Embryonic facial prominence (tissue), 1 donor: Measurements from ENCODE around the gene LRRC4.

Experiments used
- DNase-seq: peaks from one replicate; pipeline ENCODE4 v3.0.0-alpha.2; 2016; ENCODE audit errors: extremely low spot score

The LRRC4 gene

DNA sequence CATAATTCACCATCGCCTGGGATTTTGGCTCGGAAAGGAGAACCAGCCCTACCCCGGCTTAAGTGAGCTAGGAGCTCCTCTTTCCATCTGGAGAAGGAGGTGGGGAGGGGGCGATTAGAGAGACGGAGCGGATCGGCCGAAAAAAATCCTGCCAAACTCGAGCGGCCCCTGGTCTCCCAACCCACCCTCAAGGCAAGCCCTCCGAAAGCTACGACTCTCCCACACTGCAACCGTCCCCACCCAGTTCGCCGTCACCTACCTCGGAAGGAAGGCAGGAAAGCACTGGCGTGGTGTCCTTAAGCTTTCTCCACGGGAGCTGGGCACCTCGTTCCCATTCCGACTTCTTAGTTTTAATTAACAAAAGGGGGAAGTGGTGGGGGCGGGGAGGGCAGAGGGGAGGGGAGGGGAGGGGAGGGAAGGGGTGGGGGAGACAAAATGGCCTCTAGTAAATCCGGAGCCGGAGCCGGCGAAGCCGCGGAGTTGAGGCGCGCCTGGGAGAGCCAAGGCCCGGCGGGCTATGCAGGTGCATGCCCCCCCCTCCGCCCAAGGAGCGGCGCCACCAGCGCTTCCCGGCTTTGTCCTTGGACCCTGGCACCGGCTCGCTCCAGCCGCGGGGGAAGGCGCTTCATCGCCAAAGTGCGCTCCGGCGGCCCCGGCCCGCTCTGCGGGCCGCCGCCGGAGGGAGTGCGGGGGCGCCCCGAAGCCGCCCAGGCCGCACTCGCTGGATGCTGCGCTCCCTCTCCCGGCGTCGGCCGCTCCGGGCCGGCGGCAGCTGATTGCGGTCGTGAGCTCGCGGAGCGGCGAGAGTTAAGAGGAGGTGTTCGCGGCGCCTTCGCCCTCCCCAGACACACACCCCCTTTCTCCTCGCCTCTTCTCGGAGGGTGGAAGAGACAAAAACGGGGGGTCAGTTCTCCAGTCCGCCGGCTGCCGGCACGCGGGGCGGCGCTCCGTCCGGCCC is at the start of gene LRRC4:
Gene LRRC4 (minus strand): TSS at position 784 of the 958 bp plus-strand sequence. CDS start 797 bp downstream, outside the sequence.
- no peak for DNase-seq

DNA sequence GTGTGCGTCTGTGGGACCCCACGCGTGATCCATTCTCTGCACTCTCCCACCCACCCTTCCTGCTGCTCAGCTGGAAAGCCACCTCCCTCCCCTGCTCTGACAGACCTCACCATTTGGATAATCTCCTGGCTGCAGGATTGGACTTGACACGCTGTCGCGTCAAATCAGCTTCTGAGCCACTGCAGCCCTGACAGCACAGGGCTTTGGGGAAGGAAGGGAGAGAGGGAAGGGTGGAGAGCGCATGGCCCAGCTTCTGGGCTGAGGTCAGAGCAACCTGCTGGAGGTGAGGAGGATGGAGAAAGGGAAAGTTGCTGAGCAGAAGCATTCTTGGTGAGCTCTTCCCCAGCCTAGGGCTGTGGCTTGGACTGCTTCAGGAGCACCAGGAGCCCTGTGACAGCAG is 48.9 kb upstream of the LRRC4 start:
- DNase-seq: no peak

- no peak for DNase-seq
Observed at GRCh38 chr7:128078309-128078708, 47.1 kb upstream of the LRRC4 start.

- no peak for DNase-seq
Observed at GRCh38 chr7:128076796-128077271, 45.6 kb upstream of the LRRC4 start.

DNA sequence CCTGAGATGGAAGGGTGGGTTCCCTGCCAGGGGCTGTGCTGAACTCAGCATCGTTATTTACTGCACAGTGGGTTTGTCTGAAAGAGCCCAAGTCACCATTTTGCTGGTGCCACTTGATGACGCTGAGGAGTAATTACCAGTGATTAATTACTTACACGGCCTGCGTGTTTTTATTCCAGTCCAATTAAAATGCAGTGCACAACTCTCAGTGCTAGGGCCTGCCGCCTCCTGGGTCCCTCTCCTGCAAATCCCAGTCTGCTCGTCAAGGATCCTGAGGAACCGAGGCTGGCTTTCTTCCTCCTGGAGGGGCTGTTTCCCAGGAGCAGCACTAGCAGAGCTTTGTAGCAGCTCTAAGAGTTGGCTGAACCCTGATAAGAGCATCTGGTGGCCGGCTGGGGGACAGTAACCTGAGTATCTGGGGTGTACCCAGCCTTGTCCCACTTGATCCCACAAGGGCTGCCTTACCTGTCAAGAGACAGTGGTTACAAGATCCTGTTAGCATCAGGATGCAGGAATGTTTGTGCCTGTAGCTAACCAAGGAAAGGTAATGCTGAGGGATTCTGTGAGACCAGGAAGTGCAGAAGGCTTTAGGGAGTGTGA is 45.1 kb upstream of the LRRC4 start:
- DNase-seq: no peak

- DNase-seq: no peak
Observed at GRCh38 chr7:128075242-128076095, 44.2 kb upstream of the LRRC4 start.

DNA sequence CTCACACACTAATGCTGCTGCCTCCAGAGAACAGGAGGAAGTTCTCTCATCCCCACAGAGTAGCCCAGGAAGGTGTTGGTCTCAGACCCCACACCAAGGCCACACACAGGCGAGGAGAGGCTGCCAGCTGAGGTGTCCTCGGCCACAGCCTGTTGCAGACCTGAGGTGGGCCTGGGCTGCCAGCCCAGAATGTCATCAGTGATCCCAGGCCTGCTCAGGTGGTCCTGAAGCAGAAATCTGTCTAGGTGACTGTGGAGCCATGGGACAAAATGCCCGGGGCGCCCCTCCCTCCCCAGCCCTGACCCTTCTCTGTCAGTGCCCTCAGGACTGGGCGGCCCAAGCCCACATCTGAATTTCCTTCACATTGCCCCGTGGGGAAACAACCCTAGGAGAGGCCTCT is 43.5 kb upstream of the LRRC4 start:
- DNase-seq: no peak

DNA sequence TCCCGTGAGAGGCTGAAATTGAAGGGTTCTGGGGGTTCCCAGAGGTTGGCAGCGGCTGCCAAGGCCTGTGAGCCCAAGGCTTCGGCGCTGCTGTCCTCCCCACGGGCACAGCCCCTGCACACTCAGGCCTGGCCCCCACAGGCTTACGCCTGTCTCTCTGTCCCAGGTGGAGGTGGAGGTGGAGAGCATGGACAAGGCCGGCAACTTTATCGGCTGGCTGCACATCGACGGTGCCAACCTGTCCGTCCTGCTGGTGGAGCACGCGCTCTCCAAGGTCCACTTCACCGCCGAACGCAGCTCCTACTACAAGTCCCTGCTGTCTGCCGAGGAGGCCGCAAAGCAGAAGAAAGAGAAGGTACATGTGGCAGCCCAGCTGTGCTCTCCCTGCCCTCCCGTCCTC is 43.1 kb upstream of the LRRC4 start:
- no peak for DNase-seq

DNA sequence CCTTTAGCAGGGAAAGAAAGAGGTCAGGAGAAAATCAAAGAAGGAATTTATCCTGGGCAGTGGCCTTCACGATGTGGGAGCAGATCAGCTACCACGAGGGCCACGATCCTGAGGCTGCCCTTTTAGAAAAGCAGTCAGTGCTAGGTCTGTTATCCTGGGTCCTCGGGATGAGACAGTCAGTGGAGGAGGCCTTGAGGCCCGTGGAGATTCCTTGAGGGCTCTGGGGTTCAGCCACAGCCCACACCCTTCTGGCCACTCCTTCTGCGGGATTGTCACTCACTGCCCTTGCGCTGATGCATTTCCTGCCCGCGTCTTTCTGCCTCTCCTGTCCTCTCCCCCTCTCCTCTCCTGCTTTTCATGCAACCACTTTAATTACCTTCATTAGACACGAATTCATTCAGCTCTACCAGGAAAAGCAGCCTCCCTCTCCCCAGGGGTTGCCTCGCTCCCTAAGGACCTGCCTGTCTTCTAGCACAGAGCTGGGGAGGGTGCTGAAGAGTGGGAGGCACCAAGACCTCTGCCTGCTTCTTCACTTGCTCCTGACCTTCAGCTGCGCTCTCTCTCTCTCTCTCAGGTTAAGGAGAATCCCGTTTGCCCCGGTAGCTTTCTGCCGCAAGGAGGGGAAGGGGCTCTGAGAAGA is 42.6 kb upstream of the LRRC4 start:
- no peak for DNase-seq

GRCh38 chr7:128071801-128072200 is 40.6 kb upstream of the LRRC4 start:
- no peak for DNase-seq

- no peak for DNase-seq
Observed at GRCh38 chr7:128071376-128071775, 40.1 kb upstream of the LRRC4 start.

GRCh38 chr7:128069373-128070364 is 38.4 kb upstream of the LRRC4 start:
- no peak for DNase-seq

DNA sequence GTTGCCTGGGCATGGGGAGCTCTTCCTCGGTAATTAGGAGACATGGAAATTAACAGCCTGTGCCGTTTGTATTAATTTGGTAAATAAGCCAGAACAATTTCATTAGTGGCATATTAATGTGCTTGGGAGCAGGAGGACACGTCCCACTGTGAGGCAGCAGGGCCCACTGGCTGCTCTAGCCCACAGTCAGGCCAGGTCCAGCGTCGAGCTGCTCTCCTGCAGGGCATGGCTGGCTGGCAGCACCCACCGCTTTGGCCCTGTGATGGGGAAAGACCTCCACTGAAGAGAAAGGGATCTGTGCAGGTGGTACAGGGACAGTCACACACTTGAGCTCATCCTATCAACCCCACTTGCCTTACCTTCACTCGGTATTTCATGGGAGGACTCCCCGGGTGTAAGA is 37.5 kb upstream of the LRRC4 start:
- DNase-seq: no peak

DNA sequence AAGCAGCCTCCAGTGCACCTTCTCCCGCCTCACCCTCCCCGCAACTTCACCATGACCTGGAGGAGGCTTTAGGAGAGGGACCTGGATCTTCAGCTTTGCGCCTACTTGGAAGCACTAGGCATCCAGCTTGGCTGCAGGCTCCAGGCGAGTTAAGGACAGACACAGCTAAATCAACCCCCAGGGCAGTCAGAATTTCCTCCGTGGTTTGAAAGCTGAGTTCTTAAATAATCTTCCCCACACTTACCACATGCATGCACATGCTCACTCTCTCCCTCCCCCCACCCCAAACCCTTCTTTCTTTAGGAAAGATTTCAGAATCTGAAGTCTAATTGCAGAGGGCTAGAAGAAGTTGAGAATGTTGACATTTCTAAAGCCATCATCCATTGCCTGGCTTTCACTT is 36.7 kb upstream of the LRRC4 start:
- no peak for DNase-seq

DNA sequence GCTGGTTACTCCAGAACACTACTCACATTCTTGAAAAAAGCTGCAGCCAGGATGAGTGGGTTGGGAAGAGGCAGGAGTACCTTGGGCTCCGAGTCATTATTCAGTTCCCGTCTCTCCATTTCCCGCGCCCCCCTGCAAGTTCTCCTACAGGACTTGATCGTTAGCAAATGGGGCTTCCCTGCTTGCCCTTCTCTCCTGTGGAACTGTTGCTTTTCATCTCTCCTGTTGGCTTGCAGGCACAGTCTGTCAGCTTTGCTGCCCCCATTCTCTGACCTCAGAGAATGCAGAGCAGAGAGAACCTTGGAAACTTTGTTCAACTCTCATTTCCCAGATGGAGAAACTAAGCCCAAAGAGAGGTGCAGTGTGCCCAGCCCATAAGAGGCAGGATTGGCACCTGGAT is 35.6 kb upstream of the LRRC4 start:
- no peak for DNase-seq

DNA sequence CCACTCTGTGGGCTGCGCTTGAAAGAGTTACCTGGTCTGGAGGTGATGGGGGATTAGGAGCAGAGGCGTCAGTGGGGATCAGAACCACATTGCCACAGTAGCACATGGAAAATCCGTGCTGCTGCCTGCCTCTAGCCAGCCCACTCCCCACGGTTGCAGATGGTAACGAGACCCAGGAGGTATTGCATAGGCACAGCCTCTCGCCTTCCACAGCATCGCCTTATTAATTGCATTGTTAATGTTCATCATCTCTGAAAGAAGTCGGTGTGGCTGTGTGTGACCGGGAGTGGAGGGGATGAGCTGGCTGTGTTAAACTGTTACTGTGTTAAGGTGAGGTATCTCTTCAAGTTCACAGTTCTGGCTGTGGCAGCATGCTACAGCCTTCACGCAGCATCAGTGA is 35.2 kb upstream of the LRRC4 start:
- DNase-seq: no peak

- no peak for DNase-seq
Observed at GRCh38 chr7:128065872-128066271, 34.6 kb upstream of the LRRC4 start.

DNA sequence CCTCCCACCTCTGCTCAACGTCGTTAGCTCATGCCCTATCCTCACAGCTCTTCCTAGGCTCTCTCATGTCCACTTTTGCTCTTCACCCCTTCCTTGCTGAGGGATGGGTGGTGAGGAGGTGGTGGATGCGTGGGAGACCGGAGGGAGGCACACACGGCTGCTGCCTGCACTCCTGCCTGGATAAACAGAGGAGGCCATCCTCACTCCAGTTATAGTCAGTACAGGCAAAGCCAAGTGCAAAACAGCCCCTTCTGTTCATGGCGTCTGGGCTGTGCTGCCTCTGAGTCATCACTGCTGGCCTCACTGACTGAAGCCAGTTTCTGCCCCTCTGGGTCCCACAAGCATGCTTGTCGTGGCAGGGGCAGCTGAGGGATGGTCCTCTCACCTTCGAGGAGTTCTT is 31.9 kb upstream of the LRRC4 start:
- DNase-seq: no peak

DNA sequence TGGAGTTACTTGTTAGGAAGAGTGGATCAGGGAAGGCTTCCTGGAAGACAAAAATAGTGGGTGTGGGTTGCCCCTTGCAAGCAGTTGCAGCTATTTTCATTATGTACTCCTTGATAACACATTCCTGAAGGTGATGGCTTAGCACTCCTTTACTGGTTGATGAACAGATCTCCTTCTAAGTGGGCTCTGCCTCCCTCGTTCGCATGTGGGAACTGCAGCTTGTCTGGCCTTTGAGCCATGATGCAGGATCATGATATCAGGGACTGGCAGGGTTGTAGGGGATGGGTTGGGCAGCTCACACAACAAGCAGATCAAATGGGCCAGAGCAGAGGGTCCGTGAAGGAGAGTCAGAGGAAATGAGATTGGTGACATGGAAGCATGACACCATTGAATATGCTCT is 28.8 kb upstream of the LRRC4 start:
- no peak for DNase-seq
